ENCODE measurements around the gene NACC2. TPM values are rescaled to one million over a fixed set of nuclear protein-coding genes. Genes with fewer than 3 reads are reported as not detected.

NACC2 gene
- total and polyA plus RNA-seq, 10 of the 15 experiments (the other 5 are each of a cell fraction or from before 2014, with no cell fraction given): 0.66 to 14.7 (median 3.5) TPM

GRCh38 chr9:136036050-136036449 is 59.0 kb downstream of the NACC2 start:
- no peak overlapping the region for H3K27ac ChIP-seq (ENCODE audit: control insufficient read depth, insufficient read depth)
- CTCF ChIA-PET: no interaction called here
- no peak overlapping the region for H3K4me2 ChIP-seq (ENCODE audit: control insufficient read depth, insufficient read depth)
- no peak overlapping the region for H2AFZ ChIP-seq (ENCODE audit: control insufficient read depth, low read depth, low read length)
- no peaks in the 10 kb centered on the region for H3K36me3 ChIP-seq (ENCODE audit: control insufficient read depth in 2 of 2, insufficient read depth in 2 of 2, low read length in 1 of 2)
- intact Hi-C loops (cut with micrococcal nuclease; ENCODE audit: unreplicated experiment) (no loop called here), in situ Hi-C loops (cut with MboI) (no loop called here)
- 72% methylated on average over 6 of the region's 6 CpGs for WGBS (ENCODE audit: insufficient coverage, insufficient replicate concordance, low lambda C conversion rate, missing lambda C conversion rate)
- no peaks in the 10 kb centered on the region for H4K20me1 ChIP-seq (ENCODE audit: control insufficient read depth, insufficient read depth)
- FAIRE-seq (no peak), DNase-seq (ENCODE audit: low read depth, low spot score) (no peak), ATAC-seq (no peak)
- RAD21 ChIA-PET (ENCODE audit: unreplicated experiment): no interaction called here
- no peak overlapping the region for H3K4me3 ChIP-seq
- H3K9me3 ChIP-seq (replicated peaks; ENCODE audit: control insufficient read depth, insufficient read depth, low read length): peaks cover 7% of the 10 kb centered on the region; the same call in 2 of the 3 replicates
- no peaks in the 10 kb centered on the region for H3K79me2 ChIP-seq (ENCODE audit: control insufficient read depth, insufficient read depth, low read length)
- no TSS peak for BruUV-seq (replicated peaks)
- POLR2A ChIA-PET: no interaction called here
- H3K27me3 ChIP-seq (replicated peaks in 1 of 2; ENCODE audit: control insufficient read depth in 2 of 2, insufficient read depth in 2 of 2, low read length in 1 of 2): no peaks in the 10 kb centered on the region
- H3K4me1 ChIP-seq (ENCODE audit: control insufficient read depth, insufficient read depth, low read length): no peaks in the 10 kb centered on the region
- SMC1A ChIA-PET (ENCODE audit: uncharacterized antibody, unreplicated experiment): no interaction called here
- TF ChIP-seq CBX5 (IDR thresholded peaks at IDR 0.05; ENCODE audit: low read depth) (no peak), PAX5 (IDR thresholded peaks at IDR 0.05; ENCODE audit: borderline replicate concordance, low read depth, low read length) (no peak), TARDBP (IDR thresholded peaks at IDR 0.05; ENCODE audit: borderline replicate concordance) (no peak), CHD1 (IDR thresholded peaks at IDR 0.05; ENCODE audit: low read depth, low read length) (no peak), NRF1 (conservative IDR thresholded peaks at IDR 0.05; ENCODE audit: low read depth, low read length) (no peak), SP1 (IDR thresholded peaks at IDR 0.05; ENCODE audit: low read depth, low read length) (no peak), CREB1 (IDR thresholded peaks at IDR 0.05; ENCODE audit: low read depth) (no peak), USF2 (IDR thresholded peaks at IDR 0.05; ENCODE audit: borderline replicate concordance, low read depth, low read length) (no peak), STAT1 (conservative IDR thresholded peaks at IDR 0.05) (no peak), EP300 (IDR thresholded peaks at IDR 0.05; ENCODE audit: borderline replicate concordance in 1 of 2, control insufficient read depth in 1 of 2, low read depth in 2 of 2, low read length in 2 of 2) (no peak)
- no peak overlapping the region for H3K9ac ChIP-seq (ENCODE audit: control insufficient read depth, insufficient read depth, low read length)

All from GM12878 (cell line).